ENCODE measurements around the gene CCNI.
"Not testable (repeated sequence)": the region's sequence is repeated elsewhere in the genome, so short reads cannot be mapped to it uniquely, and the experiment has no call there.

CCNI gene, protein sequence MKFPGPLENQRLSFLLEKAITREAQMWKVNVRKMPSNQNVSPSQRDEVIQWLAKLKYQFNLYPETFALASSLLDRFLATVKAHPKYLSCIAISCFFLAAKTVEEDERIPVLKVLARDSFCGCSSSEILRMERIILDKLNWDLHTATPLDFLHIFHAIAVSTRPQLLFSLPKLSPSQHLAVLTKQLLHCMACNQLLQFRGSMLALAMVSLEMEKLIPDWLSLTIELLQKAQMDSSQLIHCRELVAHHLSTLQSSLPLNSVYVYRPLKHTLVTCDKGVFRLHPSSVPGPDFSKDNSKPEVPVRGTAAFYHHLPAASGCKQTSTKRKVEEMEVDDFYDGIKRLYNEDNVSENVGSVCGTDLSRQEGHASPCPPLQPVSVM

DNA sequence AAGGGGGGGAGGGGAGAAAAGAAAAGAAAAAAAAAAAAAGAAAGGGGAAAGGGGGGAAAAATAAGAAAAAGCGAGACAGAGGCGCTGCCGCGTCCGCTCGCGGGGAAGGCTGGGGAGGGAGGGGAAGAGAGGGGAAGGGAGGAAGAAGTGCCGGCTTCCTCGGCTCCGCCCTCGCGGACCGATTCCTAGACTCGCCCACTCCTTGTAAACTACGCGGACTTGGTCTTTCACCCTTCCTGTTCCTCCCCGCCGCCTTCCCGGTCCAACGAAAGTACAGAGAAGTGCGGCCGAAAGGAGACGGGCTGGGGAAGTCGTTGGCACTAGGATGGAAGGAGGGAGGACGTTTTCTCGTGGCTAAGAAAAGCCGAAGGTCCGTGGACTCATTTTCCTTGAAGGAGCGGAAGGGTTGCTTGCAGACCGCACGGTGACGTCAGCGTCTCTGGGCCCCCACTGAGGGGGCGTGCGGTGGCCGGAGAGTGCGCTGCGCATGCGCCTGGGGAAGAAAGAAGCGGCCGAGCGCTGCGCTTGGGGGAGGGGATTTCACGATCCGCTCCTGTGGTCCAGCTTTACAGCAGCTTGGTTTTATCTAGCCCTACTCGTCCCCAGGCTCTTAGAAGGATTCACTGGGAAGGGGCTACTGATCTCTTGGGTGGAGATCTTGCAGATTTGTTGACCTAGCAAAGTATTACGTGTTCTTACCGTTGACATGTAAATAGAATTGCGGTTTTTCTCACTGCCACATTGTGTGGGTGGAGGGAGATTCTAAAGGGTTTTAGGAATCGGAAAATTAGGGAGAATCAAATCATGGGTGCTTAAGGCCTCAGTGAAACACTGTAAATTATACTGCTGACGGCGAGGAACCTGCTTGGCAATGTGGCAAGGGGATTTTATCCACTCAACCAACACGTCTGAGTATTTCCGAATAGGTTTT, at the start of gene CCNI:
Gene CCNI, minus strand, starts transcription at position 121 of the 931 bp plus-strand sequence. CDS start 9,627 bp downstream, outside the sequence.
- DNase-seq, result peak; percentile 96

DNA sequence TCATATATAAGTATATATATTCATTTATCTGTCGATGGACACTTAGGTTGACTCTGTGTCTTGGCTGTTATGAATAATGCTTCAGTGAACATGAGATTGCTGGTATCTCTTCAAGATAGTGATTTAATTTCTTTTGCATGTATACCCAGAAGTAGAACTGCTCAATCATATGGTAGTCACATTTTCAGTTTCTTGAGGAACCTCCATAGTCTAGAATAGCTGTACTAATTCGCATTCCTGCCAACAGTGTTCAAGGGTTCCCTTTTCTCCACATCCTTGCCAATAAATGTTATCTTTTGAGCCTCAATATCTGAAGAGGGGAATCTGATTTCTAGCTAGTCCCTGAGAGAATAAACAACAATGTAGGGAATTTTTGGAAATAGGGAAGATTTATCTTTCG, 48.8 kb upstream of the CCNI start:
- no peak for DNase-seq

DNA sequence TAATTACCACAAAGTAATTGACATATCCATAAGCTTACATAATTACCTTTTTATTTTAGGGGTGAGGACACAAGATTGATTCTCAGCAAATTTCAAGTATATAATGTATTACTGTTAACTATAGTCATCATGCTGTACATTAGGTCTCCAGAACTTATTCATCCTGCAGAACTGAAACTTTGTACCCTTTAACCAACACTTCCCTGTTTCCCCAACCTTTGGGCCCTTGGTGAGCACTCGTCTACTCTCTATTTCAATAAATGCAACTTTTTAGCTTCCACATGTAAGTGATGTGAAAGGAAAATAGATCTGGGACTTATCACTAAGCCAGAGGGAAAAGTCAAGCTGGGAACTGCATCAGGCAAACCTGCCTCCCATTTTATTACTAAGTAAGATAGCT, 47.6 kb upstream of the CCNI start:
- DNase-seq, result no peak

DNA sequence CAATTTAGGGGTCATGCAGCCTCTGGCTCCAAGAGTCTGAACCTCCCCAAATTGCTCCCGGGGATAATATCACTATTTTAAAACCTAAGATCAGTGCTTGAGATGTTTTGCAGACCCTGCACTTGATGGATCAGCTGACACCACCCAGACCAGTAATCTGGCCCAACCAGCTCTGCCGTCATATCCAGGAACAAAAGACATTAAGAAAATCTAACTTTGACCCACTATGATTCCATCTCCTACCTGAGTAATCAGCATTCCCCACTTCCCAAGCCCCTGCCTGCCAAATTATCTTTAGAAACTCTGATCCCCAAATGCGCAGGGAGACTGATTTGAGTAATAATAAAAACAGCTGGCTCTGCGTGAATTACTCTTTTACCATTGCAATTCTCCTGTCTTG, 46.9 kb upstream of the CCNI start:
- DNase-seq, result no peak

DNA sequence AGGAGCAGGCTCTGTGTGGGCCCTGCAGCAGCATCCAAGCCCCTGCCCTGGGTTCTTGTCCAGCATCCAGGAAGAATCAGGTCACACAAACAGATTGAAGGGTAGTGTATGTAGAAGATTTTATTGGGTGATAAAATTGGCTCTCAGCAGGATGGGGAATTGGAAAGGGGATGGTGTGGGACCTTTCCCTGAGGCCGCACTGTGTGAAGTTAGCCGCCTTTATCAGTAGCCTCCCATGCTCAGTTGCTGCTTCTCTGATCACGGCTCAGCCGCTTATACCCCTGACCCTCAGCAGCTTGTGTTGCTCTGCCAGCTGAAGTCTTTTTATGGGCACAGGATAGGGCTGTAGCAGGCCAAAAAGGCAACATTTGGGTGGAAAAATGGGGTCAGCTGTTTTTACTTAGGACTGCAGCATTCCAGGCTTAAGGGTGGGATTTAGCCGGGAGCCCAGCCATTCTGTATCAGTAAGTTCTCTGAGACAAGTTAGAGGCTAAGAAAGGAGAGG, 46.0 kb upstream of the CCNI start:
- DNase-seq, result no peak

DNA sequence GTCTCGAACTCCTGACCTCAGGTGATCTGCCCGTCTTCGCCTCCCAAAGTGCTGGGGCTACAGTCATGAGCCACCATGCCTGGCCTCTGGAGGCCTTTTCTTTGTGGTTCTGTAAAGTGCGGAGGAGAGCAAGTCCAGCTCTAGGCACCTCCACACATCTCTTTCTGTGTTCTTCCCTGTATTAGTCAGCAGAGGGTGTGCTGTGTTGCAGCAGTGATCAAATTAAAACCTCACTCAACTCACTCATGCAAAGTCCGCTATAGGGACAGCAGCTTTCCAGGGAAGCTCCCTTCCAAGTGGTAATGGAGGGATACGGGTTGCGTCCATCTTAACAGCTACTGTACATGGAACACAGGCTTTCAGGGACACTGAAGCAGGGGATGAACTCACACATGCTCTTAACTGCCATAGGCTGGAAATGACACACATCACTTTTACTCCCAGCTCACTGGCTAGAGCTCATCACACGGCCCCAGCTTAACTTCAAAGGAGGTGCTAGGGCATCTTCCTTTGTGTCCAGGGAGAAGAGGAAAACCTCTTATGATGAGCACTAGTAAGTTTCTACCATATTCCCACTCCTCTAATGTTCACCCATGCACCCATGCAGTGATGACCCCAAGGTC, 45.2 kb upstream of the CCNI start:
- DNase-seq, result no peak

DNA sequence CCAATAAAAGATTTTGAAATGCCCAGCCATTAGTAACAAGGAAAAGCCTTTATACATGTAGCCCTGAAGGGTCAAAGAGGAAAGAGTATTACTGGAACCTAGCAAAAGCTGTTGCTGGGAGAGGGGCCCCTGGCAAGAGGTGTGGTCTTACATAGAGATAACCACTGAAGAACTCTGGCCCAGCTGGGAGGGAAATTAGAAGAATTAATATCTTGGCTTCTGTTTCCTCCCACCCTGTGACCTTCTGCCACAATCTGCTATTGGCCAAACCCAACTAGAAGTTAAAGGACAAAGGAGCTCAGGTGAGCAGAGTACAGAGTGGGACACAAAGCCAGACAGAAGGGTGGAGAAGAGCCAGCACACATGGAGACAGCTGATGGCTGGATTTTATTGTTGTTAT, 41.9 kb upstream of the CCNI start:
- DNase-seq, result no peak

DNA sequence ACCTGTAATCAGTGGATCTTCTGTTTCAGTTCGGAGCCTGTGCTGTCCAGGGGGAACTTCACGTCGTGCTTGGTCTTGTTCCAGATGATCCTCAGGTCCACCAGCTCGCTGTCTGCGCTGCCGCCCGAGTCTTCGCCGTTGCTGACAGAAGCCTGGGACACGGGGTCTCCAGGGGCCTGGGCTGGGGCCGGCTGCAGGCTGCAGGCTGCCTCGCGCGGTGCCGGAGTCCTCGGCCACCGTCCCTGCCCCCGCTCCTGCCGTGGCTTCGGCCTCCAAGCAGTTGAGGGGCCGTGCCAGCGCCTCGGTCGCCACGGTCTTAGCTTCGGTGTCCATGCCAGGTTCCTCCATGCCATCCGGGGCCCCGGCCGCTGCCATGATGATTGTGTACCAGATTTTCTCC, 37.3 kb upstream of the CCNI start:
- no peak for DNase-seq

DNA sequence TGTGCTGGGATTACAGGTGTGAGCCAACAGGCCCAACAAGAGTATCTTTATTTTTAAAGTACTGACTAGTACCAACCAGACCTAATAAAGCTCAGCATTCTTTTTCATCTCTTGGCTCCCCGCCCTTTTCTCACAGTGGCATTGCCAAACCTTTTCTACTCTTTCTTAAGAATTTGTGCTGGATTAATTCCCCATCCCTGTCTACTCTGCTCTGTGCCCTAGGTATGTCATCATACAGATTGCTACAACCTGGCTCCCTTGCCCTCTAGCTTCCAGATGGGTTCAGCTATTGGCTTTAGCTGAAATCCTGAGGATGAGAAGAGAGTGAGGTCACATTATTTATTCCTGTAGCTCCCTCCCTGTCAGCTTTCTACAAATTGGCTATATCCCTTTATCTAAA, 34.9 kb upstream of the CCNI start:
- DNase-seq, result no peak

DNA sequence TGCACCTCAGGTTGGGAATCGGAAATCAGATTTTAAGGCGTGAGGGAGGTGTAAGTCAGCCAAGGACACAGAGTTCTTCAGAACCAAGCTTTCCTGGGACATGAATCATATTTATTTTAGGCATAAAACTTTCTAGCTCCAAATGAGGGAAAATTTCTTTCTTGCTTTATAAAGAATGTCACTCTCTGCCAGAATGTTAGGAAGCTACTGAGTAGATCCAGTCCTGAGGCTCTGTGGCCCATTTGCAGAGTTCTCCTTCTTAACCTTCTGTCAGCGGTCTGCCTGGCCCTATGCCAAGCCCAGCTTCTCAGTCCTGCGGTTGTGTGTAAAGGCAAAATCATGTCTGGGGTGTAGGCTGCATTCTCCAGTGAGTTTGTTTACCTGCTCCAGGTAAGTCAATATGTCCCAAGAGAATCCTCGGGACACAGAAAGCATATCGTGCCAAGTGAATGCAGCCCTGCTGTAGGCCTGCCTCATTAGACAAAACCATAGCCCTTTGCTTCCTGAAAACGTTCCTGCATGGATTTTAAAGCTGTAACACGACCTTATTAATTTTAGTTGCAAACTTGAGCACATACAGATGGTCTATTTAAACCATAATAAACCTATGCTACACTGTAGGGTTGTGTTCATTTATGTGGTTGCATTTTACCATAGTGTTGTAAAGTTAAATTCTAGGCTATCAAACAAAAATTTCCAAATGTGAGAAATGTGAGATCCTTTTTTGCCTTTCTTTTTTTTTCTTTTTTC, 29.2 kb upstream of the CCNI start:
- no peak for DNase-seq

DNA sequence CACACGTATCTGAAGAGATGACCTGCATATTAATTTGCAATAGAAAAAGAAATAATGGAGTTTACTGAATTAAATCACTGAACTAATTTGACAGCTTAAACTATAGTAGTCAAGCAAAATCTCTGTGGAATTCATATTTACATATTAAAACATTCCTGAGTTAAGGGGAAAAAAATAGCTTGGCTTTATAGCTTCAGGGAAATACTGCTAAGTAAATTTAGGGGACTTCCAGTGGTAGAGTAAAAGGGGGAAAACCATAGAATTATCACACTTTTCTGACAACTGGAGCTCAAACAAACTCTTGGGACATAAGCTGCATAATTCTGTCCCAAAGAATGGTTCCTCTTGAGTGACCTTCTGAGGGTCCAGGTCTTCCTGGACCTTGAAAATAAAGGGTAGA, 28.6 kb upstream of the CCNI start:
- no peak for DNase-seq

DNA sequence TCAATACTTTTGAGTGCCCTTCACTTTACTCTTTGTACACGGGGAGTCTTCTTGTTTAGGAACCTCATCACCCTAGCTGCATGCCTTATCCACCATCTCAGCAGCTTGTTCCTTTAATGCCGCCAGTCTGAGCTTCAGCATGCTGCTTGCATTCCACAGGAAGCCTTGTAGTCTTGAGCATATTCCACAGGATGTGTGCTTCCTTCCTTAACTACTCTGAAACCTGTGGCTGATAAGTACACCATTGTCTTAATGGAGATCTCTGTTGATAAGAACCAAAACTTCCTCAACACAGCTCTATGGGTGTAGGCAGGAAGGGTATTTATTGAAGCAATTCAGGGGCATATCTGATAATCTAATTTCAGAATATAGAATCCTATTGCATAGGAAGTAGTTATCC, 24.4 kb upstream of the CCNI start:
- DNase-seq, result no peak

DNA sequence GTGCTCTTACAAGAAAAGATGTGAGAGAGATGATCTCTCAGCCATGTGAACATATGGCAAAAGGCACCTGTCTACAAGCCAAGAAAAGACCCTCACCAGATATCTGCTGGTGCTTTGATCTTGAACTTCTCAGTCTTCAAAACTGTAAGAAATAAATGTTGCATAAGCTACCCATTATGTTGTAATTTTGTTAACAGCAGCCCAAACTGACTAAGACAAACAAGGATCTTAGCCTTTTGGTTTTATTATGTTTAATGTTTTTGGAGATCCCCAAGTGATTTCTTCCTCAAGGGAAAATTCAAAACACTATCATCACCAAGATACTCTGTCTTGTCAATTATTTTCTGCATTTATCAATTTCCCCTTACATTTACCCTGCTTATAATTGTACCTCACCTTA, 21.8 kb upstream of the CCNI start:
- DNase-seq, result no peak

DNA sequence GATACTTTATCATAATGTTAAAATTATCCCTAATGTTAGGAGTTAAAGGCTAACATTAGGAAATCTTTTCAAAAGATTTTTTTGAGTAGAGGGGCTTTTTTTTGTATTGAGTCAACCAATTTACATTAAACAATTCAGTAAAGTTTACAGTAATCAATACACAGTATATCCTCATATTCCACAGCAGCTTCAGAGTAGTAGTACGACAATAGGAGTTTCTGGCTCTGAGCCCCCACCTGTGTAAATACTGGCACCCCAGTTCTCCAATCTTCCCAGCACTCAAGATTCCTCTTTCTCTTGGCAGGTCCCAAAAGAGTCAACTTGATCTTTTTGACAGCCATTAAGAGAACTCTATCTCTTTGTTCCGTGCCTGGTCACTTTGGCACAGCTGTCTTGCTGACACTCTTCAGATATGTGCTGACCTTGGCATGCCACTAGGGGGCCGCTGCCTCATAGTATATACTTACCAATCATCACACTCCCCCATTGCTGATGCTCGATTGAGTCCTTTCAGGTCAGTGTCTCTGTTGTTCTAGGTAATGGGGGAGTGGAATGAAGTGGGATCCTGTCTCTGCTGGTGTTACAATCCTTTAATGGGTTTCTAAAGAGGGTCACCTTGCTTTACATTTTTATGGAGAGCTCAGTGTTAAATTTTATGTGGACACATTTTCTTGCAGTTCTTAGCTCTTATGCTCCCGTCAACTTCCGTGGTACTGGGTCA, 19.5 kb upstream of the CCNI start:
- DNase-seq, result peak; percentile 81

DNA sequence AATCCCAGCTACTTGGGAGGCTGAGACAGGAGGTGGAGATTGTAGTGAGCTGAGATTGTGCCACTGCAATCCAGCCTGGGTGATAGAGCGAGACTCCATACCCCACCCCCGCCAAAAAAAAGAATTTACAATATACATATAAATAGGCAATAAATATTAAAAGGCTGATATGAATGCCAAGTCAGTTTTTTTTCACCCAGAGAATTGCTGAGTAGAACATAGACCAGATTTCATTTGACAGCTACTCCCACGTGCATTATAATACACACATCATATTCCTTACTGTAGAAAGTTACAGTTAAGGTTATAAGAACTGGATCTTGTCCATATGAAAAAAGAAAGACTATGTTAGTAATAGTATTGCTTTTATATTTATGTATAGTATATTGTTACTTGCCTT, 18.7 kb upstream of the CCNI start:
- DNase-seq, result no peak

DNA sequence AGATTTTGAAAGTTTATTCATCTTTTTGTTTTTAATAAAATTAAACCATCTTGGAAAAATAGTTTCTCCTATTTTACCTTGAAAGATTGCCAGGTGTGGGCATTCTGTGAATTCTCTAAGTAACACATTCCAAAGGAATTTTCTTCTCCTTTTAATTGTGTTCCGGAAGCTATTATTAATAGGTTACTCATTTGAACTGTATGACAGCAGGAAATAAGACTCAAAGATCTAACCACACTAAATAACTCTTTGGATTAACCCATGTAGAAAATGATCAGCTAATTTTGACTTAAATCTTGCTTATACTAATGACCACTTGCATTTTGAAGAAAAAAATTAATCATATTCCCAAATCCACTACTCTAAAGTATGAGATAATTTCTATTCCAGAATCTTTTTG, 17.6 kb upstream of the CCNI start:
- DNase-seq, result no peak

DNA sequence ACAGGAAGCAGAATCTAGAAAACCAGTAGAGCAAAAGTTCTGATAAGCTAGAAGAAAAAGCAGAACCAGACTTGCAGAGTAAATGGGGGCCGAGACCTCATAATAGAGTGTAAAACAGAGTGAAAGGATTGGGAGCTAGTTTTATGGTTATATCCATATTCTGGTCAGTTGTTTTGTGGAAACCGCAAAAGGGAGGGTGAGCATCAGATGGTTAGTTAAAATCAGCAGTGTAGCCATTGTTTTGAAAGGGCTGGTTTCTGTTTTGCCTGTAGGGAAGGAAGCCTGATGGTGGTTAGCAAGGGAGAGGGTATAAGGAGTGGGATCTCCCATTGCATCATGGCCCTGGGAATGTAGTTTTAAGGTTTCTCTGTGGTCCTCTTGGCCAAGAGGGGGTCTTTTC, 17.2 kb upstream of the CCNI start:
- DNase-seq, result no peak

DNA sequence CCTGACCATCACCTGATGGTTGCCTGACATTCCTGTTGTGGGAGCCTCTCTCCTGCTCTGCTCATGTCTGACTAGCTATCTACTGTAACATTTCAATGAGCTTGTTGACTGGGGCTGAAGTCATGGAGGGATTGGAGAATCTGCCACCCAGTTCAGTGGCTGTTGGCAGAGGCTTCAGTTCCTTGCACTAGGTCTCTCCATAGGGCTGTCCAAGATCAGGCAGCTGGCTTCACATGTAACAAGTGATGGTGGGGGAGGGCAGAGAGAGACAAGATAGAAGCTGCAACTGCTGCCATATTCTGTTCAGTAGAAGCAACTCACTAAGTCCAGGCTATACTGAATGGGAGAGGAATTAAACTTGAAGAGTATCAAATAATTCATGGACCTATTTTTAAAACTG, 14.1 kb upstream of the CCNI start:
- DNase-seq, result no peak

DNA sequence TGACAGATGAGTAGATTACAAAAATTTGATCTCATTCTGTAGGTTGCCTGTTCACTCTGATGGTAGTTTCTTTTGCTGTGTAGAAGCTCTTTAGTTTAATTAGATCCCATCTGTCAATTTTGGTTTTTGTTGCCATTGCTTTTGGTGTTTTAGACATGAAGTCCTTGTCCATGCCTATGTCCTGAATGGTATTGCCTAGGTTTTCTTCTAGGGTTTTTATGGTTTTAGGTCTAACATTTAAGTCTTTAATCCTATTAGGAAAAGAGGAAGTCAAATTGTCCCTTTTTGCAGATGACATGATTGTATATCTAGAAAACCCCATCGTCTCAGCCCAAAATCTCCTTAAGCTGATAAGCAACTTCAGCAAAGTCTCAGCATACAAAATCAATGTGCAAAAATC, 11.2 kb upstream of the CCNI start:
- not testable (repeated sequence) for DNase-seq

DNA sequence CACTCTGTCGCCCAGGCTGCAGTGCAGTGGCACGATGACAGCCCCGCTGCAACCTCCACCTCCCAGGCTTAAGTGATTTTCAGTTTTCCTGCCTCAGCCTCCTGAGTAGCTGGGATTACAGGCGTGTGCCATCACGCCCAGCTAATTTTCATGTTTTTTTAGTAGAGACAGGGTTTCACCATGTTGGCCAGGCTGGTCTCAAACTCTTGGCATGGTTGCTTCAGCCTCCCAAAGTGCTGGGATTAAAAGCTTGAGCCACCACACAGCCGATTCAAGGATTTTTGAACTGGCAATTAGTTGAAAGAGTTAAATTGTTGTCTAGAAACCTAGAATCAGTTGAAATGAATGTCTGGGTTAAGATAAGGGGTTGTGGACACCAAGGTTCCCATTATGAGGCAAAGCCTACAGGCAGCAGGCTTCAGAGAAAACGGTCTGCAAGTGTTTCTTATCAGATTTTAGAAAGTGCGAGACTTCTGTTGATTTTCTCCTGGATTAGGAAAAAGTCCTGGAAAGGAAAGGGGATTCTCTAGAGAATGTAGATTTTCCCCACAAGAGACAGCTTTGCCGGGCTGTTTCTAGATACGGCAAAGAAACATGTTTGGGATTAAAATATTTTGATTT, 8.3 kb upstream of the CCNI start:
- DNase-seq, result no peak

DNA sequence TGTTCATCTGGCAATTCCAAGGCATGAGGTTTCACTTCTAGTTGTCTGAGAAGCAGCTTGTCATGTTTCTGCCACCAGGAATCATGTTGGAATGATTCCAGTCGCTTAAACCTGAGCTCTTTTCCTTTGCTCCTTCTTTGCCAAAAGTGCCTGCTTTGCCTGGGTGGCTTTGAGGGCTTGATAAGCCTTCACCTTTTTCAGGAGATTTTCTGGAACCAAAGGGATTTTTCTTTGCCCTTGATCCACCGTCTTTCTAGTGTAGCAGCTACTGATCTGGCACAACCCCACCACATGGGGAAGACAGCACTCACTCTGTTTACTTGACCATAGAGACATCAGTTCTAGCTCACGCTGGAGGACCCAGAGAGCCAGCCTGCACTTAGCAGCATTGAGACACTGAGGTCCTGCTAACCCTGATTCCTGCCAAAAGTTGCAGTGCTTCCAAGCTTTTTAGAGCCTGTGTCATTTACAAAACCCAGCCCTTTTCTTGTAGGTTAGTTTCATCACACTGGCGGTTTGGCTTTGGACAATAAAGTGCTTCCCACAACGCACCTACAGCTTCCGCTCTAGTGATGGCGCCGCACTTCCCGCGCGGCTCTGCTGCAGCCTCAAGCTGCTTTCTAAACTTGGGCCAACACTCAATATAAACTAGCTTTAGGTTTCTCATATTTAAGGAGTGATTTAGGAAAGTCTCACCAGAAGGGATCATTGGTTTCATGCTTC, 7.3 kb upstream of the CCNI start:
- no peak for DNase-seq
